Activated naive CD4-positive, alpha-beta T cell treated with anti-CD3 and anti-CD28 coated beads, Interleukin-2, amount 10 ng/mL, durations not matched to agents 7 days and 5 days (primary cell): ENCODE measurements around the gene TSC2.
"Not testable (repeated sequence)": the region's sequence is repeated elsewhere in the genome, so short reads cannot be mapped to it uniquely, and the experiment has no call there.

Source experiments
- CTCF ChIA-PET: fragments of 350-600 bp; sonication (Branson Sonifier 250); formaldehyde crosslinking; loops from one replicate; lab custom pipeline; 2021; ENCODE audit warnings: antibody characterized with exemption; lab: Charles Lee
- DNase-seq: peaks from one replicate; pipeline ENCODE4 v3.0.0-alpha.2; 2020
- H3K27ac Mint-ChIP-seq: one replicate; pipeline ENCODE4 v1.8.0; 2021; ENCODE audit warnings: mild to moderate bottlenecking, moderate library complexity, mixed read lengths
- H3K27me3 Mint-ChIP-seq: one replicate; pipeline ENCODE4 v1.8.0; 2021; ENCODE audit warnings: mild to moderate bottlenecking, mixed read lengths
- H3K36me3 Mint-ChIP-seq: one replicate; pipeline ENCODE4 v1.8.0; 2021; ENCODE audit warnings: mixed read lengths
- H3K4me1 Mint-ChIP-seq: one replicate; pipeline ENCODE4 v1.8.0; 2021; ENCODE audit warnings: mixed read lengths
- H3K4me3 Mint-ChIP-seq: one replicate; pipeline ENCODE4 v1.8.0; 2021; ENCODE audit warnings: mild to moderate bottlenecking, moderate library complexity, mixed read lengths
- H3K9me3 Mint-ChIP-seq: one replicate; pipeline ENCODE4 v1.8.0; 2021; ENCODE audit warnings: mixed read lengths

TSC2 gene

GRCh38 chr16:2090777-2091546 is 43.2 kb downstream of the TSC2 start:
- no peak for DNase-seq
- no peaks in the 10 kb centered on the region for H3K9me3 Mint-ChIP-seq
- H3K4me3 Mint-ChIP-seq: no peak overlapping the region
- H3K27me3 Mint-ChIP-seq: no peaks in the 10 kb centered on the region
- CTCF ChIA-PET: no interaction called here
- H3K36me3 Mint-ChIP-seq: peaks cover 7% of the 10 kb centered on the region
- H3K27ac Mint-ChIP-seq: no peak overlapping the region
- no peaks in the 10 kb centered on the region for H3K4me1 Mint-ChIP-seq

GRCh38 chr16:2091547-2092255 is 43.9 kb downstream of the TSC2 start:
- Mint-ChIP-seq H3K9me3 (no peaks in the 10 kb centered on the region), H3K36me3 (peaks cover 8% of the 10 kb centered on the region), H3K27me3 (no peaks in the 10 kb centered on the region), H3K4me3 (no peak overlapping the region), H3K27ac (no peak overlapping the region), H3K4me1 (no peaks in the 10 kb centered on the region)
- no peak for DNase-seq
- CTCF ChIA-PET: no interaction called here

- Mint-ChIP-seq H3K9me3 (no peaks in the 10 kb centered on the region), H3K4me3 (no peak overlapping the region), H3K4me1 (no peaks in the 10 kb centered on the region), H3K27me3 (no peaks in the 10 kb centered on the region), H3K36me3 (peaks cover 8% of the 10 kb centered on the region), H3K27ac (no peak overlapping the region)
- no peak for DNase-seq
- CTCF ChIA-PET: no interaction called here
Observed at GRCh38 chr16:2092256-2092620, 44.5 kb downstream of the TSC2 start.

- no peak overlapping the region for H3K4me3 Mint-ChIP-seq
- no peaks in the 10 kb centered on the region for H3K9me3 Mint-ChIP-seq
- H3K27me3 Mint-ChIP-seq: no peaks in the 10 kb centered on the region
- CTCF ChIA-PET: no interaction called here
- DNase-seq: no peak
- no peaks in the 10 kb centered on the region for H3K4me1 Mint-ChIP-seq
- peaks cover 5% of the 10 kb centered on the region for H3K36me3 Mint-ChIP-seq
- H3K27ac Mint-ChIP-seq: no peak overlapping the region
Observed at GRCh38 chr16:2092866-2093265, 45.1 kb downstream of the TSC2 start.

GRCh38 chr16:2093793-2094192 is 46.0 kb downstream of the TSC2 start:
- H3K9me3 Mint-ChIP-seq: no peaks in the 10 kb centered on the region
- H3K36me3 Mint-ChIP-seq: peaks cover 5% of the 10 kb centered on the region
- H3K27ac Mint-ChIP-seq: no peak overlapping the region
- CTCF ChIA-PET: no interaction called here
- no peaks in the 10 kb centered on the region for H3K27me3 Mint-ChIP-seq
- no peak for DNase-seq
- no peaks in the 10 kb centered on the region for H3K4me1 Mint-ChIP-seq
- H3K4me3 Mint-ChIP-seq: no peak overlapping the region

GRCh38 chr16:2095315-2095853 is 47.6 kb downstream of the TSC2 start:
- no peak for DNase-seq
- H3K4me3 Mint-ChIP-seq: no peak overlapping the region
- no peaks in the 10 kb centered on the region for H3K27me3 Mint-ChIP-seq
- no peaks in the 10 kb centered on the region for H3K9me3 Mint-ChIP-seq
- H3K36me3 Mint-ChIP-seq: peaks cover 5% of the 10 kb centered on the region
- CTCF ChIA-PET: no interaction called here
- H3K27ac Mint-ChIP-seq: no peak overlapping the region
- no peaks in the 10 kb centered on the region for H3K4me1 Mint-ChIP-seq

- H3K4me1 Mint-ChIP-seq: no peaks in the 10 kb centered on the region
- DNase-seq: no peak
- H3K27me3 Mint-ChIP-seq: no peaks in the 10 kb centered on the region
- CTCF ChIA-PET: no interaction called here
- peaks cover 2% of the 10 kb centered on the region for H3K36me3 Mint-ChIP-seq
- H3K27ac Mint-ChIP-seq: no peak overlapping the region
- H3K4me3 Mint-ChIP-seq: no peak overlapping the region
- no peaks in the 10 kb centered on the region for H3K9me3 Mint-ChIP-seq
Observed at GRCh38 chr16:2095918-2096582, 48.3 kb downstream of the TSC2 start.

- no peak overlapping the region for H3K4me3 Mint-ChIP-seq
- no peak for DNase-seq
- H3K4me1 Mint-ChIP-seq: no peaks in the 10 kb centered on the region
- H3K27ac Mint-ChIP-seq: no peak overlapping the region
- peaks cover 7% of the 10 kb centered on the region for H3K36me3 Mint-ChIP-seq
- H3K27me3 Mint-ChIP-seq: no peaks in the 10 kb centered on the region
- H3K9me3 Mint-ChIP-seq: no peaks in the 10 kb centered on the region
- CTCF ChIA-PET: no interaction called here
Observed at GRCh38 chr16:2096853-2097595, 49.2 kb downstream of the TSC2 start.

GRCh38 chr16:2097689-2098088 is 49.9 kb downstream of the TSC2 start:
- DNase-seq, H3K36me3 Mint-ChIP-seq, CTCF ChIA-PET, H3K9me3 Mint-ChIP-seq, H3K4me1 Mint-ChIP-seq, H3K27me3 Mint-ChIP-seq, H3K27ac Mint-ChIP-seq, H3K4me3 Mint-ChIP-seq: not testable (repeated sequence)

GRCh38 chr16:2101581-2101980 is 53.8 kb downstream of the TSC2 start:
- H3K27ac Mint-ChIP-seq: not testable (repeated sequence)

GRCh38 chr16:2102471-2102870 is 54.7 kb downstream of the TSC2 start:
- CTCF ChIA-PET: no interaction called here
- DNase-seq: no peak
- H3K27ac Mint-ChIP-seq: no peak overlapping the region
- H3K36me3 Mint-ChIP-seq: peaks cover 8% of the 10 kb centered on the region
- H3K9me3 Mint-ChIP-seq: no peaks in the 10 kb centered on the region
- H3K4me3 Mint-ChIP-seq: no peak overlapping the region
- H3K27me3 Mint-ChIP-seq: no peaks in the 10 kb centered on the region
- no peaks in the 10 kb centered on the region for H3K4me1 Mint-ChIP-seq

More at GRCh38 chr16:2101581-2101980, 53.8 kb downstream of the TSC2 start:
- DNase-seq, H3K4me3 Mint-ChIP-seq, H3K4me1 Mint-ChIP-seq, H3K27me3 Mint-ChIP-seq, CTCF ChIA-PET, H3K36me3 Mint-ChIP-seq, H3K9me3 Mint-ChIP-seq: not testable (repeated sequence)

- H3K27ac Mint-ChIP-seq, CTCF ChIA-PET, H3K4me3 Mint-ChIP-seq, H3K4me1 Mint-ChIP-seq, H3K9me3 Mint-ChIP-seq, DNase-seq, H3K27me3 Mint-ChIP-seq, H3K36me3 Mint-ChIP-seq: not testable (repeated sequence)
Observed at GRCh38 chr16:2104464-2104863, 56.7 kb downstream of the TSC2 start.

GRCh38 chr16:2105291-2105690 is 57.5 kb downstream of the TSC2 start:
- H3K27me3 Mint-ChIP-seq, DNase-seq, H3K4me3 Mint-ChIP-seq, CTCF ChIA-PET, H3K36me3 Mint-ChIP-seq, H3K4me1 Mint-ChIP-seq, H3K9me3 Mint-ChIP-seq, H3K27ac Mint-ChIP-seq: not testable (repeated sequence)

GRCh38 chr16:2105769-2106168 is 58.0 kb downstream of the TSC2 start:
- DNase-seq, H3K4me3 Mint-ChIP-seq, H3K36me3 Mint-ChIP-seq, CTCF ChIA-PET, H3K27ac Mint-ChIP-seq, H3K4me1 Mint-ChIP-seq, H3K9me3 Mint-ChIP-seq, H3K27me3 Mint-ChIP-seq: not testable (repeated sequence)
